Measurements from ENCODE around the gene TMEM72. TPM values are rescaled to one million over a fixed set of nuclear protein-coding genes. Genes with fewer than 3 reads are reported as not detected.

The TMEM72 gene
- polyA plus RNA-seq, 2 of the 4 experiments (the other 2 are of a cell fraction) = not detected

GRCh38 chr10:44978570-44979280, 67.6 kb downstream of the TMEM72 start, which contains the start of gene DEPP1:
TSS of gene DEPP1 (minus strand) at chr10:44978809. CDS start at chr10:44978030, 779 bp downstream.
- peak; percentile 69 to 88 for DNase-seq (ENCODE audit: low read depth in 1 of 2, low spot score in 1 of 2)
- POLR2A ChIA-PET = interaction anchor here (0.6 to 1.2 kb wide), 7 partner anchors 10 to 67 kb away, joined by 3 to 12 read pairs (median 4); partner anchors contain the start of genes RASSF4 and TMEM72

DNA sequence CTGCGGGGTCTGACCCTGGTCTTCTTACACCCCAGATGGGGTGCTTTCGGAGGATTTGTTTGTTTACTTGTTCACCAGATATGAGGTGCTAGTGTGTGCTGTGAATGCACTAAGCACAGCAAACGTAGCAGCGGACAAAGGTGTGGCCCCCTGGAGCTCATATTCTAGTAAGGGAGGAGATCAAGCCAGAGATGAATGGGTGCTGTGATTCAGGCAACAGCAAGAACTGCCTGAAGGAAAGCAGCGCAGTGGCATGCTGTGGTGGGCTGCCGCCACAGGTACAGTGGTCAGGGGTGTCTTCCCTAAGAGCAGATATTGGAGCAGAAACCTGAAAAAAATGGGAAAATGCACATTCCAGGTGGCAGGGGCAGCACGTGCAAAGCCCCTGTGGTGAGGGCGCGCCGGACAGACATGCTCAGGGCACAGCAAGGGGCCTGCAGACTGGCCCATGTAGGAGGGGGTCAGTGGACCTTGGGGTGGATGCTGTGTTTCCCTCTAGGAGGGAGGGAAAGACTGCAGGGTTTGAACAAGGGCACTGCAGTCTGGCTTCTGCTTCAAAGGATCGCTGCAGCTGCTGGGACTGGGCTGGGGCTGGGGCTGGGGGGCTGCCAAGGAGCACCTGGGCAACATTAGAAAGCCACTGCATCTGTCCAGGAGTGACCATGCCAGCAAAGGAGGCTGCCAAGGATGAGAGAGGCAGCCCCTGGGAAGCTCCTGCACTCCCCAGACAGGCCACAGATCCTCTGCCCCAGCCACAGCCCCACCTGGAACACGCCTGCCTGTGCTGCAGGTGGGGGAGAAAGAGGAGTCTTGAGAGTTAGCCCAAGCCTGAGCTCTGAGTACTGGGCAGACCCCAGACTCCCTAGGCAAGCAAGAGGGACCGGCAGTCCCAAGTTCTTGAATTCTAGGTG, 68.4 kb downstream of the TMEM72 start:
- TF ChIP-seq FOSB (CRISPR knock-in tag; IDR thresholded peaks at IDR 0.05) (no peak), MAFK (IDR thresholded peaks at IDR 0.05; ENCODE audit: partially characterized antibody) (no peak), ELK1 (IDR thresholded peaks at IDR 0.05; ENCODE audit: low read depth, low read length) (no peak), CBX2 (IDR thresholded peaks at IDR 0.05; ENCODE audit: borderline replicate concordance, low read depth) (no peak), RCOR1 (IDR thresholded peaks at IDR 0.05; ENCODE audit: low read depth, low read length) (no peak), TFCP2L1 (CRISPR knock-in tag; IDR thresholded peaks at IDR 0.05) (no peak), JUN (IDR thresholded peaks at IDR 0.05) (no peak), SMC3 (IDR thresholded peaks at IDR 0.05) (no peak), MAX (IDR thresholded peaks at IDR 0.05) (no peak), NR3C1 (IDR thresholded peaks at IDR 0.05) (no peak), ZNF302 (CRISPR knock-in tag; IDR thresholded peaks at IDR 0.05) (no peak), JUNB (IDR thresholded peaks at IDR 0.05) (no peak), FOSL2 (IDR thresholded peaks at IDR 0.05) (no peak), FOSL2 (CRISPR knock-in tag; IDR thresholded peaks at IDR 0.05) (no peak), RARB (CRISPR knock-in tag; IDR thresholded peaks at IDR 0.05) (no peak), GATA3 (IDR thresholded peaks at IDR 0.05; ENCODE audit: borderline replicate concordance) (no peak), ZSCAN20 (CRISPR knock-in tag; IDR thresholded peaks at IDR 0.05) (no peak)
- TF ChIP-seq, protein P1, sequence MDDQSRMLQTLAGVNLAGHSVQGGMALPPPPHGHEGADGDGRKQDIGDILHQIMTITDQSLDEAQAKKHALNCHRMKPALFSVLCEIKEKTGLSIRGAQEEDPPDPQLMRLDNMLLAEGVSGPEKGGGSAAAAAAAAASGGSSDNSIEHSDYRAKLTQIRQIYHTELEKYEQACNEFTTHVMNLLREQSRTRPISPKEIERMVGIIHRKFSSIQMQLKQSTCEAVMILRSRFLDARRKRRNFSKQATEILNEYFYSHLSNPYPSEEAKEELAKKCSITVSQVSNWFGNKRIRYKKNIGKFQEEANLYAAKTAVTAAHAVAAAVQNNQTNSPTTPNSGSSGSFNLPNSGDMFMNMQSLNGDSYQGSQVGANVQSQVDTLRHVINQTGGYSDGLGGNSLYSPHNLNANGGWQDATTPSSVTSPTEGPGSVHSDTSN (IDR thresholded peaks at IDR 0.05) = no peak
- TF ChIP-seq, protein P2, sequence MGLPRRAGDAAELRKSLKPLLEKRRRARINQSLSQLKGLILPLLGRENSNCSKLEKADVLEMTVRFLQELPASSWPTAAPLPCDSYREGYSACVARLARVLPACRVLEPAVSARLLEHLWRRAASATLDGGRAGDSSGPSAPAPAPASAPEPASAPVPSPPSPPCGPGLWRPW (IDR thresholded peaks at IDR 0.05) = no peak
- ATAC-seq (no peak), FAIRE-seq (no peak), DNase-seq (ENCODE audit: low read depth in 1 of 2, low spot score in 1 of 2) (no peak)
- no peaks in the 10 kb centered on the region for H3K9me3 ChIP-seq
- peaks cover 56% of the 10 kb centered on the region for H3K4me1 ChIP-seq
- H3K4me2 ChIP-seq = peak overlapping the region; percentile 93
- ChIA-PET CTCF (interaction anchor here (1.1 to 9.7 kb wide), 9 partner anchors 10 to 47 kb away, joined by 3 to 69 read pairs (median 4); no protein-coding TSS in a partner anchor), POLR2A (interaction anchor here (0.6 to 1.2 kb wide), 7 partner anchors 10 to 68 kb away, joined by 3 to 12 read pairs (median 4); partner anchors contain the start of genes RASSF4 and TMEM72)
- WGBS (ENCODE audit: missing lambda C conversion rate) = 87% methylated on average over 13 of the region's 13 CpGs
- peak overlapping the region; percentile 82 to 92 for H3K27ac ChIP-seq
- H3K4me3 ChIP-seq = no peak overlapping the region

More at GRCh38 chr10:44978570-44979280, 67.6 kb downstream of the TMEM72 start, which contains the start of gene DEPP1:
- Histone ChIP-seq H3K27ac (peak within 1 kb of the TSS; percentile 82 to 92), H3K4me2 (peak within 1 kb of the TSS; percentile 93), H3K4me1 (peaks cover 61% of the 10 kb centered on the region), H3K9me3 (no peaks in the 10 kb centered on the region), H3K4me3 (peak within 1 kb of the TSS; percentile 21; the same call in 1 of the 3 replicates)
- 23% methylated on average over 11 of the region's 12 CpGs for WGBS (ENCODE audit: missing lambda C conversion rate)
- peak; percentile 35 to 63 for ATAC-seq
- TF ChIP-seq MYC (IDR thresholded peaks at IDR 0.05; ENCODE audit: borderline replicate concordance, low read length) (no peak), ZFP36 (IDR thresholded peaks at IDR 0.05; ENCODE audit: borderline replicate concordance, partially characterized antibody) (no peak), EP300 (IDR thresholded peaks at IDR 0.05) (no peak), PHF8 (IDR thresholded peaks at IDR 0.05; ENCODE audit: borderline replicate concordance, low read depth) (peak; percentile 57; the same call in 1 of the 2 replicates), HOXB5 (CRISPR knock-in tag; IDR thresholded peaks at IDR 0.05) (peak; percentile 100), POLR2A (IDR thresholded peaks at IDR 0.05; ENCODE audit: low read length) (peak; percentile 56)
- TF ChIP-seq, protein P1 (IDR thresholded peaks at IDR 0.05) = peak; percentile 91
- CTCF ChIA-PET = interaction anchor here (1.0 to 9.7 kb wide), 7 partner anchors 10 to 46 kb away, joined by 3 to 69 read pairs (median 4); no protein-coding TSS in a partner anchor
- FAIRE-seq = no peak
